Memory B cell (primary cell): ENCODE data around the gene SDK1.

Experiments used
- ATAC-seq: fragments of 150-1000 bp; cut with Tn5 transposase; 2 replicates; pipeline ENCODE4 v1.10.0; 2021; ENCODE audit warnings: low read depth, mild to moderate bottlenecking, moderate library complexity
- DNase-seq, 2 donors: peaks; one replicate each; pipeline ENCODE4 v3.0.0; 2022; ENCODE audit warnings: low spot score in 2 of 2
- H3K27ac Mint-ChIP-seq: one replicate; pipeline ENCODE4 v1.8.0; 2022; ENCODE audit warnings: mild to moderate bottlenecking, moderate library complexity, mixed read lengths
- H3K27me3 Mint-ChIP-seq: one replicate; pipeline ENCODE4 v1.8.0; 2022; ENCODE audit warnings: mixed read lengths
- H3K36me3 Mint-ChIP-seq: one replicate; pipeline ENCODE4 v1.8.0; 2022; ENCODE audit warnings: mild to moderate bottlenecking, mixed read lengths
- H3K4me1 Mint-ChIP-seq: one replicate; pipeline ENCODE4 v1.8.0; 2022; ENCODE audit warnings: mixed read lengths
- H3K4me3 Mint-ChIP-seq: one replicate; pipeline ENCODE4 v1.8.0; 2022; ENCODE audit warnings: mild to moderate bottlenecking, moderate library complexity, mixed read lengths
- H3K9me3 Mint-ChIP-seq: one replicate; pipeline ENCODE4 v1.8.0; 2022; ENCODE audit warnings: mixed read lengths

The SDK1 gene

DNA sequence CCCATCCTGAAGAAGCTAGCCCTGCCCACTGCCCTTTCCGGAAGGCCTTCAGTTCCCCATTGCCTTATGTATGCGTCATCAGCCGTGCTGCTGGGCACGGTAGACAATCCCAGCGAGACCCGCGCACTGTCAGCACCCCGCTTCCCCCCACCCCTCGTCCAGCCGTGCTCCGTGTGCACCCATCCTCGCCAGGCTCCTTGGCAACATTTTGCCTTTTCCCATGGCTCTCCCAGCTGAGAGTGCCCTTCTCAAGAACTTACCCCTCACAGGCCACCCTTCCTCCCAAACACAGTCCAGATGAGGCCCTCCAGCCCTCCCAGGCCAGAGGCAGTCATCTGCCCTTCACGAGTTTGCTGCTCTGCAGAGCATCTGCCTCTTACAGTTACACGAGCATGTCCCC lies 747.3 kb downstream of the SDK1 start:
- Mint-ChIP-seq H3K9me3 (peaks cover 2% of the 10 kb centered on the region), H3K36me3 (no peaks in the 10 kb centered on the region), H3K4me3 (no peak overlapping the region), H3K27me3 (peaks cover 9% of the 10 kb centered on the region), H3K4me1 (peaks cover 3% of the 10 kb centered on the region), H3K27ac (no peak overlapping the region)
- no peak for ATAC-seq
- DNase-seq = no peak

DNA sequence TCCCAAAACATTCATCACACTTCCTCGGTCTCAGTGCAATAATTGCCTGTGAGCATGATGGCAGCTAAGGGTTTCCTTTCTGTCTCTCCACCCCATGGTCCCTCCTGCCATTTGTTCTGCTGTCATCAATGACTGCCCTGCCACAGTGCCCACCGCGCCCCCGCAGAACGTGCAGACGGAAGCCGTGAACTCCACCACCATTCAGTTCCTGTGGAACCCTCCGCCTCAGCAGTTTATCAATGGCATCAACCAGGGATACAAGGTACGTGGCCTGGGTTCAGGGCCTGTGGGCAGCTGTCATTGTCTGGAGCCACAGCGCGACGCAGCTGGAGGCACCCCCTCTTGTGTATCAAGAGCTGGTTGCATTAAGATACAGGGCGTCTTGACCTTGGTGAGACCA lies 748.1 kb downstream of the SDK1 start:
- H3K4me1 Mint-ChIP-seq = peaks cover 3% of the 10 kb centered on the region
- no peak overlapping the region for H3K27ac Mint-ChIP-seq
- DNase-seq (no peak), ATAC-seq (no peak)
- H3K9me3 Mint-ChIP-seq = peaks cover 4% of the 10 kb centered on the region
- H3K4me3 Mint-ChIP-seq = no peak overlapping the region
- peaks cover 11% of the 10 kb centered on the region for H3K27me3 Mint-ChIP-seq
- no peaks in the 10 kb centered on the region for H3K36me3 Mint-ChIP-seq

DNA sequence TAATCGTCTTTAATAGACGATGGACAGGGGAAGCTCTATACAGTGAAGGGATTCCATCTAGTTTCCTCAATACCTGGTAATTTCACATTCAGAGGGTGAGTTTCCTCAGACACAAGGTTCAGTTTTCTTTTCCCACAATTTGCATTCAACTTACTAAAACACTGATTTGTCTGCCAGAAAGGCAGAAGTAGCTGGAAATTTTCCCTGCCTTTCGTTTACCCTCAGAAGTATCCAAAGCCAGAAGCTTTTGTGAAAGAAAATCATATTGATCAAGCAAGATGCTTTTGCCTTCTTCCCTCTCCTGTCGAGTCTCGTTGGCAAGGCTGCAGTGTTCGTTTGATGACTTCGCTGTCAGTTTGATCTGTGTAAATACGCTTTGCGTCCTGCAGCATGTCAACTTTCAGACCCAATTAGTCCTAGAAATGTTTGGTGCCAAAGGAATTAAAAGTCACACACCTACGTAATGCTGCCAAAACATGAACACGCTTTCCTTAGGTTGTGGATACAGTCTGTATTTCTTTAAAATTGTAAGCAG lies 749.1 kb downstream of the SDK1 start:
- H3K4me3 Mint-ChIP-seq = no peak overlapping the region
- DNase-seq = no peak
- no peaks in the 10 kb centered on the region for H3K4me1 Mint-ChIP-seq
- H3K9me3 Mint-ChIP-seq = peaks cover 4% of the 10 kb centered on the region
- no peak overlapping the region for H3K27ac Mint-ChIP-seq
- H3K27me3 Mint-ChIP-seq = peaks cover 11% of the 10 kb centered on the region
- no peaks in the 10 kb centered on the region for H3K36me3 Mint-ChIP-seq
- ATAC-seq = no peak

DNA sequence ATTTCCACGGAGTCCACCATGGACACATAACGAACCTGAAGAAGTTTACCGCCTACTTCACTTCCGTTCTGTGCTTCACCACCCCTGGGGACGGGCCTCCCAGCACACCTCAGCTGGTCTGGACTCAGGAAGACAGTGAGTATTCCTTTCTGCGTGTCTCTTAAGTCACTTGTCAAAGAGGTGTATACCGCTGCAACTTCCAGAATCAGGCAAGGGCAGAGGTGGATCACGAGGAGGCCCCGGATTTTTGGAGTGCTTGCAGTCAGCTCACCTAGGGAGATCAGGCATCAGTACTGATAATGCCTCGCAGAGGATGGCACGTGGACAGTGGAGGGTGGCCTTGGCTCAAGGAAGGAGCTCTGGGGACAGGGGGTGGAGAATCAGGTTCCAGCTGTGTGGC lies 750.6 kb downstream of the SDK1 start:
- Mint-ChIP-seq H3K9me3 (peaks cover 4% of the 10 kb centered on the region), H3K27me3 (peaks cover 13% of the 10 kb centered on the region), H3K27ac (no peak overlapping the region), H3K4me3 (no peak overlapping the region), H3K36me3 (no peaks in the 10 kb centered on the region), H3K4me1 (no peaks in the 10 kb centered on the region)
- DNase-seq = no peak
- ATAC-seq = no peak

DNA sequence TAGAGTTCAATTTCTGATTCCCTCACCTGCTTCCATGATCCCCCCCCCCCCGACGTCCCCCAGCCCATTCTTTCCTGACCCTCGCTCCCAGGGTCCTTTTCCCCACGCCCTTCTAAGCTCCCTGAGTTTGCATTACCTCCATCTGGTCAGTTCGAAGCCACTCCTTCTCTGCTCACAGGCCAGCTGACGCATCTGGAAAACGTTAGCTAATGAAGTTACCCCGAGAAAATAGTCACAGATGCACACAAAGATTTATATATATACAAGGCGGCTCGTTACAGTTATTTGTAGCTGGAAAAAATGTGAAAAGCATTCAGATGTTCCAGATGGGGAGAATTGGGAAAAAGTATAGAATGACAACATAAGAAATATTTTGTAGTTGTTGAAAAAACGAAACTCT lies 751.1 kb downstream of the SDK1 start:
- DNase-seq (no peak), ATAC-seq (no peak)
- Mint-ChIP-seq H3K27me3 (peaks cover 13% of the 10 kb centered on the region), H3K4me1 (no peaks in the 10 kb centered on the region), H3K36me3 (no peaks in the 10 kb centered on the region), H3K9me3 (peaks cover 4% of the 10 kb centered on the region), H3K4me3 (no peak overlapping the region), H3K27ac (no peak overlapping the region)

GRCh38 chr7:4054158-4054557 lies 753.1 kb downstream of the SDK1 start:
- Mint-ChIP-seq H3K36me3 (peaks cover 2% of the 10 kb centered on the region), H3K27ac (no peak overlapping the region), H3K27me3 (peaks cover 15% of the 10 kb centered on the region), H3K4me1 (no peaks in the 10 kb centered on the region), H3K4me3 (no peak overlapping the region), H3K9me3 (peaks cover 8% of the 10 kb centered on the region)
- ATAC-seq (no peak), DNase-seq (no peak)

GRCh38 chr7:4056552-4057288 lies 755.7 kb downstream of the SDK1 start:
- Mint-ChIP-seq H3K9me3 (peaks cover 9% of the 10 kb centered on the region), H3K27ac (no peak overlapping the region), H3K4me3 (no peak overlapping the region), H3K4me1 (no peaks in the 10 kb centered on the region), H3K36me3 (peaks cover 2% of the 10 kb centered on the region), H3K27me3 (peaks cover 13% of the 10 kb centered on the region)
- DNase-seq = no peak
- no peak for ATAC-seq

GRCh38 chr7:4057289-4057616 lies 756.2 kb downstream of the SDK1 start:
- peaks cover 13% of the 10 kb centered on the region for H3K27me3 Mint-ChIP-seq
- peaks cover 9% of the 10 kb centered on the region for H3K9me3 Mint-ChIP-seq
- no peak for ATAC-seq
- H3K4me3 Mint-ChIP-seq = no peak overlapping the region
- no peak overlapping the region for H3K27ac Mint-ChIP-seq
- no peak for DNase-seq
- H3K36me3 Mint-ChIP-seq = peaks cover 2% of the 10 kb centered on the region
- no peaks in the 10 kb centered on the region for H3K4me1 Mint-ChIP-seq

DNA sequence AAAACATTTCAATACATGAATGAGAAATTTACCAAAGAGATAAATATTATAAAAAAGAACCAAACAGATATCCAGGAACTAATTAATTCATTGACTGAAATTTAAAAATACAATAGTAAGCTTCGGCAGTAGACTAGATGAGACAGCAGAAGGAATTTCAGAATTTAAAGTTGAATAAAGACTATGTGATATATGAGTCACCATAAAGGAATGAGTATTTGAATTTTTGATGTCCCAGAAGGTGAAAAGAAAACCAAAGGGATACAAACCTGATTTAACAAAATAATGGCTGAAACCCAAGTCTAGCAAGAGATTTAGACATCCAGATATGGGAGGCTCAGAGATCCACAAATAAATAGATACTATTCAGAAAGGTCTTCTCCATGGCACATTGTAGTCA lies 757.1 kb downstream of the SDK1 start:
- Mint-ChIP-seq H3K9me3 (peaks cover 9% of the 10 kb centered on the region), H3K27me3 (peaks cover 12% of the 10 kb centered on the region), H3K4me1 (no peaks in the 10 kb centered on the region), H3K27ac (no peak overlapping the region), H3K36me3 (peaks cover 2% of the 10 kb centered on the region), H3K4me3 (no peak overlapping the region)
- ATAC-seq = no peak
- no peak for DNase-seq

- DNase-seq = no peak
- H3K27ac Mint-ChIP-seq = no peak overlapping the region
- H3K27me3 Mint-ChIP-seq = no peaks in the 10 kb centered on the region
- H3K36me3 Mint-ChIP-seq = no peaks in the 10 kb centered on the region
- no peak for ATAC-seq
- no peak overlapping the region for H3K4me3 Mint-ChIP-seq
- H3K9me3 Mint-ChIP-seq = no peaks in the 10 kb centered on the region
- H3K4me1 Mint-ChIP-seq = peaks cover 4% of the 10 kb centered on the region
These were observed 764.1 kb downstream of the SDK1 start for GRCh38 chr7:4065190-4065589.

- H3K9me3 Mint-ChIP-seq = no peaks in the 10 kb centered on the region
- H3K27me3 Mint-ChIP-seq = no peaks in the 10 kb centered on the region
- DNase-seq = no peak
- H3K4me3 Mint-ChIP-seq = no peak overlapping the region
- H3K27ac Mint-ChIP-seq = no peak overlapping the region
- no peaks in the 10 kb centered on the region for H3K36me3 Mint-ChIP-seq
- ATAC-seq = no peak
- peaks cover 4% of the 10 kb centered on the region for H3K4me1 Mint-ChIP-seq
These were observed 765.2 kb downstream of the SDK1 start for GRCh38 chr7:4066206-4066605.

- Mint-ChIP-seq H3K4me3 (no peak overlapping the region), H3K27ac (no peak overlapping the region), H3K27me3 (no peaks in the 10 kb centered on the region), H3K4me1 (peaks cover 4% of the 10 kb centered on the region), H3K9me3 (no peaks in the 10 kb centered on the region), H3K36me3 (no peaks in the 10 kb centered on the region)
- no peak for DNase-seq
- ATAC-seq = no peak
These were observed 765.8 kb downstream of the SDK1 start for GRCh38 chr7:4066626-4067475.

DNA sequence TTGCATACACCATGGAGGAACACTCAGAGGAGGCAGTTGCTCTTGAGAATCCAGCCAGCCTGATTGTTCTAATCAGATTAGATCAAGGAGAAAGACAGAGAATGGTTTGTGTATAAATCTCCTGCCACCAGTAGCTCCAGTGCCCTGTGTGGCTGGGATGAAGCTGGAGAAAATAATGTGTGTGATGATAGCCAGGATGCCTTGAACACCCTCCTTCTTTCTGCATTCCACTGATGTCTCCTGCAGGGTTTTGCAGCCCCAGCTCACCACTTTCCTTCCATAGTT lies 766.4 kb downstream of the SDK1 start:
- H3K4me3 Mint-ChIP-seq = no peak overlapping the region
- no peaks in the 10 kb centered on the region for H3K36me3 Mint-ChIP-seq
- ATAC-seq (no peak), DNase-seq (no peak)
- no peaks in the 10 kb centered on the region for H3K9me3 Mint-ChIP-seq
- no peak overlapping the region for H3K27ac Mint-ChIP-seq
- no peaks in the 10 kb centered on the region for H3K27me3 Mint-ChIP-seq
- H3K4me1 Mint-ChIP-seq = peaks cover 4% of the 10 kb centered on the region

DNA sequence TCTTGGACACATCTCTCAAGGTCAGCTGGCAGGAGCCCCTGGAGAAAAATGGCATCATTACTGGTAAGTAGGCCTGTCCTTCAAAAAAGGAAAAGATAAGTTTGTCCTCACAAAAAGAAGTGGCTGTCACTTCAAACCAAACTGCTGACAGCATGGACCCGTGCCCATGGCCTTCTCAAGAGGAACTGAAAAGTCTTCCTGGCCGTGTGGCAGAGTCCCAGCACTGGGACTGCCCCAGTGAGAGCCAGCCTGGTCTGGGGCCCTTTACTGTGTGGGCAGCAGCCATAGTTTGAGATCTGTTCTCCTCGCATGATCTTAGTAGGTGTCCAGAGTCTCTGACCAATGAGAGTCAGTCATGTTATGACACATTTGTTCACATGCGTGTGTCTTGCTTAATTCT lies 766.8 kb downstream of the SDK1 start:
- Mint-ChIP-seq H3K27me3 (no peaks in the 10 kb centered on the region), H3K4me3 (no peak overlapping the region), H3K27ac (no peak overlapping the region), H3K4me1 (peaks cover 4% of the 10 kb centered on the region), H3K36me3 (no peaks in the 10 kb centered on the region), H3K9me3 (no peaks in the 10 kb centered on the region)
- no peak for DNase-seq
- no peak for ATAC-seq

- Mint-ChIP-seq H3K27me3 (no peaks in the 10 kb centered on the region), H3K27ac (no peak overlapping the region), H3K36me3 (no peaks in the 10 kb centered on the region), H3K4me3 (no peak overlapping the region), H3K4me1 (peaks cover 4% of the 10 kb centered on the region), H3K9me3 (no peaks in the 10 kb centered on the region)
- ATAC-seq = no peak
- DNase-seq = no peak
These were observed 767.2 kb downstream of the SDK1 start for GRCh38 chr7:4068286-4068685.
